SH-SY5Y (cell line): Measurements from ENCODE around the gene FNIP2.

Source experiments
- GATA2 ChIP-seq: IDR thresholded peaks from 2 replicates; pipeline ENCODE4 v1.6.1; 2011; ENCODE audit warnings: mild to moderate bottlenecking, low read depth, low read length
- GATA3 ChIP-seq: IDR thresholded peaks from 2 replicates; pipeline ENCODE4 v1.6.1; 2011; ENCODE audit warnings: low read depth, mild to moderate bottlenecking, low read length, moderate library complexity

DNA sequence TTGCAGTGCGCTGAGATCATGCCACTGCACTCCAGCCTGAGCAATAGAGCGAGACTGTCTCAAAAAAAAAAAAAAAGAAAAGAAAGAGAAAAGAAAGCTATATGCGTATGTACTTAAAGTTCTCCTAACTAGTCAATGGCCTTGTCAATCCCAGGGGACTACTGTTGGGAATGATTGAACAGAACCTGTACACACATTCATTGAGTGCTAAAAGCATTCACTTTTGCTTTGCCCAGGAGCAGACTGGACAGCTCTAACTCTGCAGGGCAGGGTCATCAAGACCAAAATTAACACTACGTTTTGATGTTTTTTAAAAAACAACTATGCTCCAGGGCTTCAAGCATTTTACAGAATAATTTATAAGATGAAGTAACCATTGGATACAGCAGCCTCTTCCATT lies 106.2 kb downstream of the FNIP2 start:
- TF ChIP-seq GATA2 (no peak), GATA3 (no peak)
